Fibroblast of peridontal ligament (primary cell): ENCODE measurements around the gene SDK2.

Experiments
- DNase-seq: peaks from one replicate; pipeline ENCODE4 v3.0.0-alpha.2; 2010; ENCODE audit errors: extremely low read depth

The SDK2 gene

GRCh38 chr17:73553311-73553710 lies 90.9 kb downstream of the SDK2 start:
- no peak for DNase-seq

DNA sequence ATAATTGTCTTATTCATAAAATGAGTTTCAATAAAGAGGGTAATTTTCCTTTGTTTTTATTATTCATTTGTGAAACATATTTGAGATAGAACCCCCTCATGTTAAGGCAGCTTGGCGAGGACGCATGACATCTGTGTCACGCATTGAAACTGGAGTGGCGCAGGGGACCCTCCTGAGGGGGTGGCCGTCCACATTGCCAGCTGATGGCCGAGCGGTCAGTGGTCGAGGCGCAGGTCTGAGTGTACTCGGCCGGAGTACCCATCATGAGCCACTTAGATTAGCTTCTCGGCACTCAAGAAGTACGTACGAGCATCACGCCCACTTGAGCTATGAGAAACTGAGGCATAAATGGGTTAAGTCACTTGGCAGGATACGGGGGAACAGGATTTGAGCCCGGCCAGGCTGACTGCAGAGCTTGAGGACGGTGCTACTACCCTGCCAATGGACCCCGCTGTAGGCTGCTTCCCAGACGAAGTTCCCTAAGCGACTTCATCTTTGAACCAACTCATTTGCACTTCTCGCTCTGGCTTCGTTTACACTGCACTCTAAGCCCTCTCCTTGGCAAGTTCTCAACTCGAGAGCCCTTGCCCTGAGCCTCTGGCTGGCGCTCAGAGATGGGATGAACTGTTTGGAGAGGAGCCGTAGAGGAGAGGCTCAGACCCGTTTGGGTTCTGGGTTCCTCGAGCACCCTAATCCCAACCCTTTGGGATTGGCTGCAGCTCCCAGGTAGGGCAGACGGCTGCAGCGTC lies 91.8 kb downstream of the SDK2 start:
- DNase-seq, result no peak

DNA sequence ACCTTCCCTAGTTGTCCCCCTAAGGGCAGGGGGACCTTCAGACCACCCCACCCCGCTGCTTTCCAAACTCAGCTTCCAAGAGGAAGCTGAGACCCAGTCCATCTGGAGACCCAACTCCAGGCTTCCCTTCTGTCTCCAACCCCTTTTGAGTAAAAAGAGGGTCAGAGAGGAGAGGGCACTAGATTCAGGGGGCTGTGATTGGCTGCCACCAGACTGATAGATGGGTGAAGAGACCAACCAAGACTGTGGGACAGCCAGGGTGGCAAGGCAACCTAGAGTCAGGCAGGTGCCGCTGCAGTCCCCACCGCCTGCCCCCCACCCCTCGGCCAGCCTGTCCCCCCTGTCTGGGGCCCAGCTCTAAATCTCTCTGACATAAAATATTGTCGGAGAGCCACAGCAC lies 92.5 kb downstream of the SDK2 start:
- no peak for DNase-seq

DNA sequence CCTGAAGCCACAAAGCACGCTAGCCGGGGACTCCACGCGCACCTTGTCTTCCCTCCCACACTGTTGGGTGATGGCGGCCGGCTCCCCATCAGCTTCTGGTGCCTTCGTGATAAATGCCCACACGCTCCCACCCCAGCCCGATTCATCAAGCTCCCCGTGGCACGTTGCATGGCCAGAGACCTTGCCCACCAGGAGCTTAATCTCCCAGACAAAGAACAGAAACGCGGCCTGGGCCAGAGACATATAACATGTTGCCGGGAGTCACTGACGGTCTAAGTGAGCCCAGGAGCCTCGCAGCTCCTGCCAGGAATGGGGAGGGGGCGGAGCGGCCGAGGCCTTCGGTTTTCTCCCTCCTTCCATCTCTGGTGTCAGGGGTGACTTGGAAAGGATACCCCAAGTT lies 93.1 kb downstream of the SDK2 start:
- DNase-seq, result no peak

DNA sequence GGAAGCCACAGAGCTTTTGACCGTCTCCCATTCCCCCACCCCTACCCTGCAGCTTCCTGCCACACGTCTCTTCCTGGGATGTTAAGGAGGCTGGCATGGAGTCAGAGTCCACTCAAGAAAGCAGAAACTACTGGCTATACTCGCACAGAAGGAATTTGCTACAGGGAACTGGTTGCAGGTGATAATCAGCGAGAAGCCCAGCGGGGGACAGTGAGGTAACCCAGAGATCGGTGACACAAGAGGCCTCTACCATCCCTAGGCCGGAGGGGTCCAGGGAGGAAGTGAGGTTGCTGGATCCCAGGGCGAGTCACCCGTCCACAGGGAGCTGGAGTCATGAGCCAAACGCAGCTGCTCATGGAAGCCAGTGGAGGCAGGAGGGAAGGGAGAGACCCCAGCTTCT lies 93.7 kb downstream of the SDK2 start:
- no peak for DNase-seq

DNA sequence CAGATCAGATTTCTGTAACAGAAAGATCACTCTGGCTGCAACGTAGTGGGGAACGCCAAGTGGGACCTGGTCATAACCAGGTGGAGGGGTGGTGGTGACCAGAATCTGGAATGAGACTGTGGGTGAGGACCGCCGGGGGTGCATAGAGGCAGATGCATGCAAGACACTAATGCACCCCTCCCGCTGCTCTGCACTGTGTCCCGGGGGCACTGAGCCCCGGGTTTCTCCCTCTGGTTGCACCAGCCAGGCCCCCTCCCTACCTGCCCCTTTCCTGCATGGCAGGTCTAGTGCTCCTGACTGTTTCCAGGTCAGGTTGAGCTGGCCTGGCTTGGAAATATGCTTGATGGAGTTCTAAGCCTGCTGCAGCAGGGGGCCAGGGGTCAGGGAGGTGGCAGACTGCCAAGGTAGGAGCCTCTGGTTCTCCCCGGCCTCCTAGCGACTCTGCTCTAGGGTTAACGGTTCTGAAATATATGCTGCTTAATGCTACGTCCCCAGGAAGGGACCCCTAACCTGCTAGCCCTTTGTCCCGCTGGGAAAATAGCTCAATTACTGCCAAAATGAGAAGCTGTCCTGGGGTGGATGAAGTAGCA lies 94.3 kb downstream of the SDK2 start:
- no peak for DNase-seq

GRCh38 chr17:73548620-73549311 lies 95.5 kb downstream of the SDK2 start:
- DNase-seq, result no peak

- DNase-seq, result no peak
Measured at GRCh38 chr17:73547790-73548189, 96.5 kb downstream of the SDK2 start.

- no peak for DNase-seq
Measured at GRCh38 chr17:73546770-73547536, 97.3 kb downstream of the SDK2 start.

DNA sequence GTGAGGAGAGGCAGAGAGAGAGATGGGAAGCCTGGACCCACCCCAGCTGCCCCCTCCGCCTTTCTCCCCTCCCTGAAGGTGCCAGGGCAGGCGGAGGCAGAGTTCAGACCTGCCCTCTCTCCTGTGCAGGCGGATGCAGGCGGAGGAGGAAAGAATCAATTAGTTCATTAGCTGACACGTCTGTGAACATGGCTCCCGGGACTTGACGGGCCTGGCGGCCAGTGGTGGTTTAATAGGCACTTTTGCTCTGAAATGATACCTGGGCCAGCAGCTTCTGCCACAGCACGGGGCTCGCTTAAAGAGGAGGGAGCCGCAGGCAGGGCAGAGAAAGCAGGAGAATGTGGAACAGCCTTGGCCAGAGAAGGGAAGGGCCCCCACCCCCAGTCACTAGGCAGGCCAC lies 98.1 kb downstream of the SDK2 start:
- DNase-seq, result no peak

- DNase-seq, result no peak
Measured at GRCh38 chr17:73545109-73546032, 98.9 kb downstream of the SDK2 start.

DNA sequence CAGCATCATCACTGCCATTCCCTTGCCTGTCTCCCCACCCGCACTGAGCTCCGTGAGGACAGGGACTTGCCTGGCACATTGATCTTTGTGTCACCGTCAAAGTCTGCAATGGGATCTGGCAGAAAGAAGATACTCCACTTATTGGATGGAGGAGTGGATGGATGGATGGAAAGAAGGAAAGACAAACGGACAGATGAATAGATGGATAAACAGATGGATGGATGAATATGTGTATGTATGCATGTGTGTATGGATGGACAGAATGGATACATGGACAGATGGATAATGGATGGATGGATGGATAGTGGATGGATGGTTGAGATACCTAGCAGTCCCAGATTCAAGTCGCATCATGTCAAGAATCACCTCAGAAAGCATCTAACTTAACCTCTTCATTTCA lies 99.9 kb downstream of the SDK2 start:
- DNase-seq, result no peak

DNA sequence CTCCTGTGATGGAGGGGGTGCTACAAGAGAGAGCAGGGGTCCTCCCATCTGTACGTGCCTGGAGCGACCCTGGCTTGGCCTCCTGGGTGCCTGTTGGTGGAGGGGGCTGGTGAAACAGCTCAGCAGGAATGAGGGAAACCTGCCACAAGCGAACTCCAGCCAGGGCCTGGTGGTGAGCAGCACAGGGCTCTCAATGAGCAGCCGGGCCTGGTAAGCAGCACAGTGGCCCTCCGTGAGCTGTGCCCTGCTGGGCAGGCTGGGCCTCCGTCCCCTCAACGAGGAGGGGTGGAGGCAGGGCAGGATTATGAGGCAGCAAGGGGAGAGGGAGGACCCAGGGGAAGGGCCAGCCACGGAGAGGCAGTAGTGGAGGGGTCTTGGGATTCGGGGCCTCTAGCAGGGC lies 101.9 kb downstream of the SDK2 start:
- DNase-seq, result no peak

- no peak for DNase-seq
Measured at GRCh38 chr17:73541561-73541981, 102.7 kb downstream of the SDK2 start.

- DNase-seq, result no peak
Measured at GRCh38 chr17:73541111-73541510, 103.1 kb downstream of the SDK2 start.

DNA sequence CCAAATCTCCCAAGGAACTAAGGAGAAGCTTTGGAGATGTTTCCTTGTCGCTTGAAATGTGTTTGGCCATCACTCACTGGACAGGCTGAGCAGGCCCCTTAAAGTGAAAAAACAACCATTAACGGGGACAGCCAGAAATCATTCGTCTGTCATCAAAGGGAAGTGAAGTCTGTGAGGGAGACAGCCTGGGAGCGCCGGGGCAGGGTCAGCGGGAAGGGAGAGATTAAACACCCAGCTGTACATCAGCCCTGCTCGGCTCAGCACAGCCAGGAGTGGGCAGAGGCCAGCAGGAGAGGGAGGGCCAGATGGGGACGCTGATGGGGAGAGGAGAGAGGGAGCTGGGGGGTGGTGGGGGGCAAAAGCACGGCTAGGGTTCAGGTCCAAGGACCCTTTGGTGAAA lies 105.1 kb downstream of the SDK2 start:
- no peak for DNase-seq

- DNase-seq, result no peak
Measured at GRCh38 chr17:73538445-73538844, 105.8 kb downstream of the SDK2 start.

GRCh38 chr17:73536700-73537605 lies 107.3 kb downstream of the SDK2 start:
- no peak for DNase-seq

- DNase-seq, result no peak
Measured at GRCh38 chr17:73535746-73536145, 108.5 kb downstream of the SDK2 start.

- no peak for DNase-seq
Measured at GRCh38 chr17:73534209-73534909, 109.9 kb downstream of the SDK2 start.
